GM18867 (cell line): Measurements from ENCODE around the gene PLIN3.
"Not testable (repeated sequence)": the region's sequence is repeated elsewhere in the genome, so short reads cannot be mapped to it uniquely, and the experiment has no call there.

Source experiments
- ATAC-seq: cut with Tn5 transposase; IDR thresholded peaks from one replicate; pipeline ENCODE4 v1.9.1; 2021; ENCODE audit warnings: mild to moderate bottlenecking, moderate library complexity; ENCODE audit not compliant: unreplicated experiment

PLIN3 gene

DNA sequence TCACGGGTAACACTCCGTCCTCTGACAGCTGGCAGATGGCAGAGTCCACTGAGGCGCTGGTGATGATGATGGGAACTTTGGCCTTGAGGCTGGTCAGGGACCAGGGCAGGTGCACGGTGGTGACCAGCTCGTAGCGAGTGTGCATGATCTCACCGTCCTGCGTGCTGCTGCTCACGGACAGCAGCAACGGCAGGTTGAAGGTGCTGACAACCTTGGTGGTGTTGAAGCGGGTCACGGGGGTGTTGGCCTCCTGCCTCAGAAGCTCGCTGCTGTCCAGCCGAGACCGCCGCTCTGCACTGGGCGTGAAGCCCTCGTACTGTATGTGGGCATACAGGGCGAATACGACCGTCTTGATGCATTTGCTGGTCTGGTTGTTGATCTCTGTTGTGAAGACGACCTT is 23.6 kb upstream of the PLIN3 start:
- no peak for ATAC-seq

DNA sequence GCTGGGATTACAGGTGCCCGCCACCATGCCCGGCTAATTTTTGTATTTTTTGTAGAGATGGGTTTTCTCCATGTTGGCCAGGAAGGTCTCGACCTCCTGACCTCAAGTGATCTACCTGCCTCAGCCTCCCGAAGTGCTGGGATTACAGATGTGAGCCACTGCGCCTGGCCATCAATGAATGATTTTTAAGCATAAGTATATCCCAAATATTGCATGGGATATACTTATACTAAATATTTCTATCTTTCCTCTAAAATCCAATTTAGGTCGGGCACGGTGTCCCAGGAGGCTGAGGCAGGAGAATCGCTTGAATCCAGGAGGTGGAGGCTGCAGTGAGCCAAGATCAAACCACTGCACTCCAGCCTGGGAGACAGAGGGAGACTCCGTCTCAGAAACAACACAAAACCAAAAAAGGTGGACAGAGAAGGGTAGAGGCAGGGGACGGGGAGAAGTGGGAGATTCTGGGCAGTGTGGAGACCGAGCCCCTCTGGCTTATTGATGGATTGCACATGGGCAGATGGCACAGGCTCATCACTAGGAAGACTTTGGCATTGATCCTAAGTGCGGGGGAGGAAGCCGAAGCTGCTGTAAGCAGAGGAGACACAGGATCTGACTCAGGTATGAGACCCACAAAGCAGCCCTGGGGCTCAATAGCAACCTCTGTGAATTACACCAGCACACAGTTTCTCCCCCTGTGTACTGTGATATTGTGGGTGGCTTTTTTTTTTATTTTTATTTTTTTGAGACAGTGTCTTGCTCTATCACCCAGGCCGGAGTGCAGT is 21.8 kb upstream of the PLIN3 start:
- ATAC-seq = no peak

GRCh38 chr19:4887803-4888202 is 20.3 kb upstream of the PLIN3 start:
- ATAC-seq = not testable (repeated sequence)

DNA sequence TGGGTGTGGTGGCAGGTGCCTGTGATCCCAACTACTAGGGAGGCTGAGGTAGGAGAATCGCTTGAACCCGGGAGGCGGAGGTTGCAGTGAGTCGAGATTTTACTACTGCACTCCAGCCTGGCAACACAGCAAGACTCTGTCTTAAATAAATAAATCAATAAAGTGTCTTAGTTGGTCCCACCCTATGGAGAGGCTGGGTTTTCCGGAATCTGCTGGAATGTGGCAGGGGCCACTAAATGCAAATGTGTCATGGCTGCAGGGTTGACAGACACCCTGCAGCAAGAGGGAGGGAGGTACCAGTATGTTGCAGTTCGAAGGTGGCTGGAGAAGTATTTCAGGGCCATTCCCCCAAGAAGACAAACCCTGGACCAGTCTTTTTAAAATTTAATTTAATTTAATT is 17.5 kb upstream of the PLIN3 start:
- ATAC-seq = not testable (repeated sequence)

- ATAC-seq = not testable (repeated sequence)
Observed at GRCh38 chr19:4882874-4883273, 15.4 kb upstream of the PLIN3 start.

DNA sequence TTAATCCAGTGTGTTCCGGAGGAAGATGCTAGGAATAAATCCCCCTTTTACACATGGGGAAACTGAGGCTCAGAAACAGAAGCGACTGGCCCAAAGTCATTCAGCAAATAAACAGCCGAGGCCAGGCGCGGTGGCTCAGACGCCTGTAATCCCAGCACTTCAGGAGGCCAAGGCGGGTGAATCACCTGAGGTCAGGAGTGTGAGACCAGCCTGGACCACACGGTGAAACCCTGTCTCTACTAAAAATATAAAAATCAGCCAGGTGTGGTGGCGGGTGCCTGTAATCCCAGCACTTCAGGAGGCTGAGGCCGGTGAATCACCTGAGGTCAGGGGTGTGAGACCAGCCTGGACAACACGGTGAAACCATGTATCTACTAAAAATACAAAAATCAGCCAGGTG is 11.6 kb upstream of the PLIN3 start:
- no peak for ATAC-seq

DNA sequence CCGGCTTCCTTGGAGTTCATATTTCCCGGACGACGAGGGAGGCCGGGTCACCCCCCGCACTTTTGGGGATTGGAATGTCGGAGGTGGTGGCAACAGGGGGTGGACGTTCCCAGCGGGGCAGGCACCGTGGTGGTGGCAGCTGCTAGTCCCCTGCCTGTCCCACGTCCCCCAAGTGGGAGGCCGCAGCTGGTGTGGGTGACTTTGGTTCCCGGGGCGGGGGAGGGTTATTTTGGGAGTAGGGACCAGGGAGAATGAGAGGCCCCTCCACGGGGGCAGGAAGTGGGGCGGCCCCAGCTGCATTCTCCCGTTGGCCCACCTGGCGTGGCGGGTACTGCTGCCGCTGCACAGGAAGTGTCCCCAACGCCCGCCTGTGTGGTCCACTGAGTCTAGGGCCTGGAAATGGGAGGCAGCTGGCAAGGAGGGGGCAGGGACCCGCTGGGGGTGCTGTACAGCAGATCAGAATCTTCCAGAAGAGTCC is 11.1 kb upstream of the PLIN3 start:
- no peak for ATAC-seq

GRCh38 chr19:4877753-4878490 is 10.5 kb upstream of the PLIN3 start:
- no peak for ATAC-seq

- ATAC-seq = no peak
Observed at GRCh38 chr19:4873930-4874329, 6.5 kb upstream of the PLIN3 start.

DNA sequence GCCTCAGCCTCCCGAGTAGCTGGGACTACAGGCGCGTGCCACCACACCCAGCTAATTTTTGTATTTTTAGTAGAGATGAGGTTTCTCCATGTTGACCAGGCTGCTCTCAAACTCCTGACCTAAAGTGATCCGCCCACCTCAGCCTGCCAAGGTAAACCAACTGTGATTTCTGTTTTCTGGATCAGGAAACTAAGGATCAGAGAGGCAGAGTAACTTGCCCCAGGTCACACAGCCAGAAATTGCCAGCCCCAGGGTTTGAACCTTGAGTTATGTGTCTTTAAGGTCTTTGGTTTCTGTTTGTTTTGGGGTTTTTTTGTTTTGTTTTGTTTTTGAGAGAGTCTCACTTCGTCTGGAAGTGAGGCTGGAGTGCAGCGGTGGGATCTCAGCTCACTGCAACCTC is 4.2 kb upstream of the PLIN3 start:
- ATAC-seq = no peak

- no peak for ATAC-seq
Observed at GRCh38 chr19:4870025-4870700, 2.7 kb upstream of the PLIN3 start.

DNA sequence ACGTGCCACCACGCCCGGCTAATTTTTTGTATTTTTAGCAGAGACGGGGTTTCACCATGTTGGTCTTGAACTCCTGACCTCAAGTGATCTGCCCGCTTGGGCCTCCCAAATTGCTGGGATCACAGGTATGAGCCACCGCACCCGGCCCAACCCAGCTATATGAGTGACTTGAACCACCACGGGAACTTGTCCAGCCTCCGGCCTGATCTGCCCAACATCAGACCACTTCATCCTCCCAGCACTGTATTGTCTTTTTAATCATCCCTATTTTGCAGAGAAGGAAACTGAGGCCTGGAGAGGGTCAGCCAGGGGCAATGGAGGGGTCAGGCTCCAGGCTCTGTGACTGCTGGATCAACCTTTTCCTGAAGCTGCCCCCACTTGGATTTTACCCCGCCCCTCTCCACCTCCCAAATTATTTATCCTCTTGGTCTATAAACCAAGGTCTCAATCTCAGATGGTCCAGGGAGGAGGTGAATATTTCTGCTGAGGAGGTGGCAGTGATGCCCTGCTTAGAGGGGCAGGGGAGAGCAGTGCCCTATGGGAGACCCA is 893 bp upstream of the PLIN3 start:
- ATAC-seq = no peak

- peak; percentile 17 for ATAC-seq
Observed at GRCh38 chr19:4866595-4867424, 657 bp downstream of the PLIN3 start.

- no peak for ATAC-seq
Observed at GRCh38 chr19:4861147-4861546, 6.3 kb downstream of the PLIN3 start.

DNA sequence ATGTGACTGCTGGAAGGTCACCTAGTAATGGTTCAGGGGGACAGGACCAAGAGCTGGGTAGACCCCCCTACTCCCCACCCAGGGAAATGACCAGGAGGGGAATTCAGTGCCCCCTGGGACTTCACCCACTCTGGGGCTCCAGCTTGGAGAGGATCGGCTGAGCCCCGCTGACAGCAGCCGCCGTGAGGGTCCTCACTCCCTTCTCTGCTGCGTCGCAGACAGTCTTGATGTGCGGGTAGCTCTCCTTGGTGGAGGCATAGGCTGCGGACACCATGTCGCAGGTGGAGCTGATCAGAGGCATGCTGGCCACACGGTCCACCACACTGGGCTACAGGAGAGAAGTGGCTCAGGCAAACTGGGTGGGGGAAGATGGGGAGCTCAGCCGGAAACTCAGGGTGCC is 7.8 kb downstream of the PLIN3 start:
- ATAC-seq = no peak

DNA sequence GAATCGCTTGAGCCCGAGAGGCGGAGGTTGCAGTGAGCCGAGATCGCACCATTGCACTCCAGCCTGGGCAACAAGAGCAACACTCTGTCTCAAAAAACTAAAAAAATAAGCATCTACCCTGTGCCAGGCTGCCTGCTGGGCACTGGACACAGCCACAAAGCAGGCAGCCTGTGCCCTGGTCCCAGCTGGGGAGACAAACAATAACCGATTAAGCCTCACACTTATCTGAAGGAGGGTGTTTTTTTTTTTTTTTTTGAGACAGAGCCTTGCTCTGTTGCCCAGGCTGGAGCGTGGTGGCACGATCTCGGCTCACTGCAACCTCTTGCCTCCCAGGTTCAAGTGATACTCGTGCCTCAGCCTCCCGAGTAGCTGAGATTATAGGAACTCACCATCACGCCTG is 11.0 kb downstream of the PLIN3 start:
- not testable (repeated sequence) for ATAC-seq

DNA sequence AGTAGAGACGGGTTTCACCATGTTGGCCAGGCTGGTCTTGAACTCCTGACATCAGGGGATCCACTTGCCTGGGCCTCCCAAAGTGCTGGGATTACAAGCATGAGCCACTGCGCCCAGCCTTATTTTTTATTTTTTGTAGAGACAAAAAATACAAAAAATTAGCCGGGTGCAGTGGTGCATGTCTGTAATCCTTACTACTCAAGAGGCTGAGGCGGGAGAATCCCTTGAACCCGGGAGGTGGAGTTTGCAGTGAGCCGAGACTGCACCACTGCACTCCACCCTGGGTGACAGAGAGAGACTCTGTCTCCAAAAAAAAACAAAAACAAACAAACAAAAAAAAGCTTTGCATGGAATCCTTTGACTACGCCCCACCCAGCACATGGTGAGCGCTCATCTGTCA is 14.0 kb downstream of the PLIN3 start:
- ATAC-seq = not testable (repeated sequence)

DNA sequence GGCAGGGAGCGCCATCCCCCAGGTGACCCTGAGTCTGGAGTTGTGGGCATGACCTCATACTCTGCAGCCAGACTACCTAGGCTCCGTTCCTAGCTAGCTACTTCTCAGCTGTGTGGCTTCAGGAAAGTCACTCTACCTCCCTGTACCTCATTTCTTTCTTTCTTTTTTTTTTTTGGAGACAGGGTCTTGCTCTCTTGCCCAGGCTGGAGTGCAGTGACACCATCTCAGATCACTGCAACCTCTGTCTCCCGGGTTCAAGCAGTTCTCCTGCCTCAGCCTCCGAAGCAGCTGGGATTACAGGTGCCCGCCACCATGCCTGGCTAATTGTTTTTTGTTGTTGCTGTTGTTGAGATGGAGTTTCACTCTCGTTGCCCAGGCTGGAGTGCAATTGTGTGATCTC is 15.0 kb downstream of the PLIN3 start:
- no peak for ATAC-seq

DNA sequence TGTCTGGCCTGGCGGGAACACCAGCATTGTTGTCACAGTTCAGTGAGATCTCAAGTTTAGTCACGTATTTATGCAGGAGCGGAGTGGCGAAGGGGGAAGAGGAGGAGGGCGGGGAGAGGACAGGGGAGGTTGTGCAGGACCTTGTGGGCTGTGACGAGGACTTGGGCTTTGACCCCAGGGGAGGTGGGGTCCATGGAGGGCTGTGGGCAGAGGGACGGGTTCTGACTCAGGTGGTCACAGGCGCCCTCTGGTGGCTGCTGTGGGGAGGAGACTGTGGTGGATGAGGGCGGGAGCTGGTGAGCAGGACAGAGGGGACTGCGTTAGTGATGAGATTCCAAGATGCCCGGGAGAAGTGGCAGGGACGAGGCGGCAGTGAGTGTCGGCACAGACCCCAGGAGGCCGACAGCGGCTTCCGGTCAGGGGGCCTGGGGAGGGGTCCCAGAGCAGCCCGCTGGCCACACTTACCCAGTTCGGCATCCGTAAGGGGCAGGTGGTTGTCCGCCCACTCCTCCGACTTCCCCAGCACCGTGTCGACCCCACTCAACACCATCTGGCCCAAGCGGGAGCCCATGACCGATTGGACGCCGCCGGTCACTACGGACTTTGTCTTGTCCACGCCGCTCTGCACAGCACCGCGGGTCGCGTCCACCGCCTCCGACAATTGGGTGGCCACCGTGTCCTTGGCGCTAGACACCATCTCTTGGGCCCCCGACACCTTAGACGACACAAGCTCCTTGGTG is 15.7 kb downstream of the PLIN3 start:
- ATAC-seq = no peak

DNA sequence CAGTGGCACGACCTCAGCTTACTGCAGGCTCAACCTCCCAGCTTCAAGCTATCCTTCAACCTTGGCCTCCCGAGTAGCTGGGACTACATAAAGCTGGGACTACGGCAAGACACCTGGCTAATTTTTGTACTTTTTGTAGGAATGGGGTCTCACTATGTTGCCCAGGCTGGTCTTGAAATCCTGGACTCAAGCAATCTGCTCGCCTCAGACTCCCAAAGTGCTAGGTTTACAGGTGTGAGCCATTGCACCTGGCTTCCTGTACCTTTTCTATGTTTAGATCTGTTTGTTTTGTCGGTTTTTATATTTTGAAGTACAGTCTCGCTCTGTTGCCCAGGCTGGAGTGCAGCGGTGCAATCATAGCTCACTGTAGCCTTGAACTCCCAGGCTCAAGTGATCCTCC is 18.4 kb downstream of the PLIN3 start:
- no peak for ATAC-seq
